ENCODE measurements around the gene CCDC81.

DNA sequence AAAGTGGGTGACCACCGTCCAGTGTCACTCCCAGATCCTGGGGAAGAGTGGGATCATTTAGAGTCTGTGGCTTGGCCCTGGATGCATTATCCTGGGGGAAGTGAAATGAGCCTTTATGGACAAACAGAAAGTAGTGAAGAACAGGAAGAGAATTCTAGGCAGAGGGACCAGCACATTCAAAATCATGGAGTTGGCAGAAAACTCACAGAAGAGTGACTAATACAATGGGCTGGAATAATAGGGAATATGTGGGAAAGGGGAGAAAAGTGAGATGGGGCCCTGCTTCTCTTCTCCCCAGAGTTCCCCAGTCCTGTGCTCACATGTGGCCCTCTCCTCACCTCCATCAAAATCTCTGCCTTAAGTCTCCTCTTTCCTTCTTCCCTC lies 84.3 kb downstream of the CCDC81 start:
- TF ChIP-seq CTCF (conservative IDR thresholded peaks at IDR 0.05 in 1 of 2, IDR thresholded peaks at IDR 0.05 in 1 of 2; ENCODE audit: extremely low read depth in 1 of 2, insufficient read depth in 1 of 2, low read depth in 1 of 2, low read length in 2 of 2) (no peak), EZH2 (IDR thresholded peaks at IDR 0.05; ENCODE audit: borderline replicate concordance, low read length) (no peak)
